Ovary (tissue), 3 donors: ENCODE results near the gene ST3GAL3.

Experiments used
- CTCF ChIP-seq, 3 donors: fragments of 450-650 bp in 2 of 3; fragments of 200-600 bp in 1 of 3; IDR thresholded peaks; one replicate each; pipeline versions ENCODE4 v1.5.1 to v1.8.0; 2016 to 2022; ENCODE audit warnings: antibody characterized with exemption in 3 of 3, mild to moderate bottlenecking in 1 of 3
- POLR2A ChIP-seq: fragments of 450-650 bp; IDR thresholded peaks from one replicate; pipeline ENCODE4 v1.6.1; 2017; ENCODE audit warnings: antibody characterized with exemption, mild to moderate bottlenecking, moderate library complexity
- donor health status: DM: no; HTN: no; CAD: no.

- TF ChIP-seq CTCF (IDR thresholded peaks at IDR 0.05) (no peak), POLR2A (no peak)
These were observed 255.0 kb downstream of the ST3GAL3 start for GRCh38 chr1:43962324-43962723.
